22Rv1 (cell line): Measurements from ENCODE around the gene ZFC3H1.

ENCODE experiments used
- ZFX ChIP-seq: fragments of 450-650 bp; IDR thresholded peaks from 2 replicates; pipeline ENCODE4 v1.6.1; 2017; ENCODE audit warnings: antibody characterized with exemption, borderline replicate concordance
- TF ChIP-seq, protein P1 (sequence below): fragments of 450-650 bp; IDR thresholded peaks from 2 replicates; pipeline ENCODE4 v1.5.1; 2017; ENCODE audit warnings: mild to moderate bottlenecking

- TF ChIP-seq, protein P1, sequence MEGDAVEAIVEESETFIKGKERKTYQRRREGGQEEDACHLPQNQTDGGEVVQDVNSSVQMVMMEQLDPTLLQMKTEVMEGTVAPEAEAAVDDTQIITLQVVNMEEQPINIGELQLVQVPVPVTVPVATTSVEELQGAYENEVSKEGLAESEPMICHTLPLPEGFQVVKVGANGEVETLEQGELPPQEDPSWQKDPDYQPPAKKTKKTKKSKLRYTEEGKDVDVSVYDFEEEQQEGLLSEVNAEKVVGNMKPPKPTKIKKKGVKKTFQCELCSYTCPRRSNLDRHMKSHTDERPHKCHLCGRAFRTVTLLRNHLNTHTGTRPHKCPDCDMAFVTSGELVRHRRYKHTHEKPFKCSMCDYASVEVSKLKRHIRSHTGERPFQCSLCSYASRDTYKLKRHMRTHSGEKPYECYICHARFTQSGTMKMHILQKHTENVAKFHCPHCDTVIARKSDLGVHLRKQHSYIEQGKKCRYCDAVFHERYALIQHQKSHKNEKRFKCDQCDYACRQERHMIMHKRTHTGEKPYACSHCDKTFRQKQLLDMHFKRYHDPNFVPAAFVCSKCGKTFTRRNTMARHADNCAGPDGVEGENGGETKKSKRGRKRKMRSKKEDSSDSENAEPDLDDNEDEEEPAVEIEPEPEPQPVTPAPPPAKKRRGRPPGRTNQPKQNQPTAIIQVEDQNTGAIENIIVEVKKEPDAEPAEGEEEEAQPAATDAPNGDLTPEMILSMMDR, result no peak
- TF ChIP-seq ZFX, result no peak
These were observed 21.4 kb downstream of the ZFC3H1 start for GRCh38 chr12:71642264-71642663.
